GM18858 (cell line): Measurements from ENCODE around the gene KRTAP5-8.
"Not testable (repeated sequence)": the region's sequence is repeated elsewhere in the genome, so short reads cannot be mapped to it uniquely, and the experiment has no call there.

Source experiments
- ATAC-seq: cut with Tn5 transposase; IDR thresholded peaks from one replicate; pipeline ENCODE4 v1.9.1; 2021; ENCODE audit not compliant: unreplicated experiment

Gene KRTAP5-8

DNA sequence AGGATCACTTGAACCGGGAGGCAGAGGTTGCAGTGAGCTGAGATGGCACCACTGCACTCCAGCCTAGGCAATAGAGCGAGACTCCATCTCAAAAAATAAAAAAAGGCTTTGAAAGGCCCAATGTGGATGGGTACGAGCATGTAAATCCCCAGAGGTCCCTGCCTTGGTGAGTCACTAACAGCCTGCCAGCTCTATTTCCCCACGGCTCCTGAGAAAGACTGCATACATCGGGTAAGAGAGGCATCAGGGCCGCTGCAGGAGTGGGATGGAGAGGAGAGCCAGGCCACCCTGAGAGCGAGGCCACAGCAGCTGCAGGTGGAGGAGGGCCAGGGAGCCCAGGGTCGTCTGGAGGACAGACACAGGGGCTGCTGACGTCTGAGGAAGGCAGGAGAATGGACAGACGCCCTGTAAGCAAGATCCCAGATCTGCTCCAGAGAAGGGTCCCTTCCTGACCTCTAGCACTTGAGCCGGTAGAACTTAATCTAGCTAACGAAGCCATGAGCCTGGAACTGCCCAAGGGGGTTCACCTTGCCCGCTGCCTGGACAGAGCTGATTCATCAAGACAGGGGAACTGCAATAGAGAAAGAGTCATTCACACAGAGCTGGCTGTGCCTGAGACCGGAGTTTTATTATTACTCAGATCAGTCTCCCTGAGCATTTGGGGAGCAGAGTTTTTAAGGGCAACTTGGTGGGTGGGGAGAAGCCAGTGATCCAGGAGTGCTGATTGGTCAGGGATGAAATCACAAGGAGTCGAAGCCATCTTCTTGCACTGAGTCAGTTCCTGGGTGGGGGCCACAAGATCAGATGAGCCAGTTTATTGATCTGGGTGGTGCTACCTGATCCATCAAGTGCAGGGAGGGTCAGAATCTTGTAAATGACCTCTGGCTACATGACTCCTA is 5.3 kb downstream of the KRTAP5-8 start:
- no peak for ATAC-seq

- ATAC-seq = no peak
Observed at GRCh38 chr11:71543866-71544265, 6.0 kb downstream of the KRTAP5-8 start.

DNA sequence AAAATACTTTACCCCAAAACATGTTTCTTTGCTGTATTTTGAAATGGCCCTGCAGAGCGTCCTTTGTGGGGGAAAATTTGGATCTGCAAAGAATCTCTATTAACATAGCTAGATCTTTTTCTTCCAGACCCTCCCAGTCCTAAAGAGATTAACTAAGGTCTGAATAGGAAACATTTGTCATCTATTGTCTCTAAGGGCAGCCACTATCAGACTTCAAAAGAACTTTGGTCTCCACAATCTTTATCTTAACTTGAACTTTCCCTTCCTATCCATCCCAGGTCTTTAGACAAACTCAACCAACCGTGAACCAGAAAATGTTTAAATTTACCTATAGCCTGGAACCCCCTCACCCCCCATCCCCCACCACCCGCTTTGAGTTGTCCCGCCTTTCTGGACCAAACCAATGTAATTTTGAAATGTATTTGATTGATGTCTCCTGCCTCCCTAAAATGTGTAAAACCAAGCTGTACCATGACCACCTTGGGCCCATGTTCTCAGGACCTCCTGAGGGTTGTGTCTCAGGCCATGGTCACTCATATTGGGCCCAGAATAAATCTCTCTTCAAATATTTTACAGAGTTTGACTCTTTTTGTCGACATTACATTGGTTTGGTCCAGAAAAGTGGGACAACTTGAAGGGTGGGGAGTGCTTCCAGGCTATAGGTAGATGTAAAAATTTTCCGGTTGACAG is 6.8 kb downstream of the KRTAP5-8 start:
- ATAC-seq = no peak

GRCh38 chr11:71545405-71545966 is 7.7 kb downstream of the KRTAP5-8 start:
- ATAC-seq = no peak

DNA sequence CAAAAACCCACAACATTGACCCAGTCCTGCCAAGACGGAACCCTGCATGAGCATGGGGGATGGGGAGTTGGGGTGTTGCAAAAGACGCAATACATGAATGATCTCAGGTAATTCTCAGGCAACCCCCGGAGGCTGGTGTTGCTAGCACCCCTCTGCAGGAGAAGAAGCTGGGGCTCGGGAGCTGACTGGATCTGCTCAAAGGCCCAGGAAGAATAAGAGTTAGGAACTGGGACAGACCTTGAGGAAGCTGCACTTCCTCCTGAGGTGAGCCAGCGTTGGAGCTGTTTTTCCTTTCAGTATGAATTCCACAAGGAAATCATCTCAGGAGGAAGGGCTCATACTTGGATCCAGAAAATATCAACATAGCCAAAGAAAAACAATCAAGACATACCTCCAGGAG is 10.3 kb downstream of the KRTAP5-8 start, which contains the start of gene KRTAP5-9:
TSS of gene KRTAP5-9 (plus strand) at position 301 of the 400 bp plus-strand sequence. CDS start 238 bp downstream, outside the sequence.
- ATAC-seq = no peak

- ATAC-seq = no peak
Observed at GRCh38 chr11:71548716-71549151, 10.9 kb downstream of the KRTAP5-8 start.

GRCh38 chr11:71551711-71552110 is 13.9 kb downstream of the KRTAP5-8 start:
- ATAC-seq = no peak

GRCh38 chr11:71554996-71555395 is 17.2 kb downstream of the KRTAP5-8 start:
- ATAC-seq = no peak

DNA sequence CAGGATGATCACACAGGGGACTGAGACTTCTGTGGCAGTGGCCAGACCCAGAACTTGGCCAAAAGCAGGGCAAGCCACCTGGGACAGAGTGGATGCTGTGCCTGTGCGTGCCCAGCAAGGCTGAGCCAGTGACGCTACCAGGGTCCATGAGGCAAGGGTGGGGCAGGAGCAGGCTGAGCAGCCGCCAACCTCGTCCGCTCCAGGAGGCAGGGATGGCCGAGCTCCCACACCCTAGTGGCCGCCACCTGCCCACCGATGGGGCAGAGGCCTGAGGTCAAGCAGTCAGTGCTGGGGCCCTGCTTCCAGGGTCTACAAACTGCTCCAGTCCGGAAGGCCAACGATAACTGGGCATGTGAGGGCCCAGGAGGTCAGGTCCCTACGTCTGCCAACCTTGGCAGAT is 17.7 kb downstream of the KRTAP5-8 start:
- no peak for ATAC-seq

DNA sequence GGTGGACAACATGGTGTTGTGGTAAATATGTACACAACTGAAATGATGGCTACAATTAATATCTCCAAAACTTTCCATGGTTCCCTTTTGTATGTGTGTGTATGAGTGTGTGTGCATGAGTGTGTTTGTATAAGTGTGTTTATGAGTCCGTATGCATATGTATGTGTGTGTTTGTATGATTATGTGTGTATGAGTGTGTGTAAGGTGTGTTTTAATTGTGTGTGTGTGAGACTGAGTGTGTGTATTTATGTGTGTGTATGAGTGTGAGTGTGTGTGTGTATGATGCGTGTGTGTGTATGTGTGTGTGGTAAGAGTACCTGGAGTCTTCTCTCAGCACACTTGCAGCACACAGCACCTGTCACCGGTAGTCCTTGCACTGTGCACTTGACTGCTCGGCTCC is 18.2 kb downstream of the KRTAP5-8 start:
- no peak for ATAC-seq

- no peak for ATAC-seq
Observed at GRCh38 chr11:71557257-71557656, 19.4 kb downstream of the KRTAP5-8 start.

DNA sequence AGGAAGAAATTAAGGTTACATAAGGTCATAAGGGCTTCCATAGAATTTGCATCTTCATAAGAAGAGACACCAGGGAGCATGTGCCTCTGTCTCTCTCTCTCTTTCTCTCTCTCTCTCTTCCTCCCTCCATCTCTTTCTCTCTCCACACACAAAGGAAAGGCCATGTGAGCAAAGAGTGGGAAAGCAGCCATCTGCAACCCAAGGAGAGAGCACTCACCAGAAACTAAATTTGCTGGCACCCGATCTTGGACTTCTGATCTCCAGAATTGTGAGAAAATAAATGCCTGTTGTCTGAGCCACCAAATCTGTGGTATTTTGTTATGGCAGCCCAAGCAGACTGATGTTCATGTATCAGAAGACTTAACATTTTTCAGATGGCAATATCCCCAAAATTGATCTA is 21.2 kb downstream of the KRTAP5-8 start:
- ATAC-seq = no peak

DNA sequence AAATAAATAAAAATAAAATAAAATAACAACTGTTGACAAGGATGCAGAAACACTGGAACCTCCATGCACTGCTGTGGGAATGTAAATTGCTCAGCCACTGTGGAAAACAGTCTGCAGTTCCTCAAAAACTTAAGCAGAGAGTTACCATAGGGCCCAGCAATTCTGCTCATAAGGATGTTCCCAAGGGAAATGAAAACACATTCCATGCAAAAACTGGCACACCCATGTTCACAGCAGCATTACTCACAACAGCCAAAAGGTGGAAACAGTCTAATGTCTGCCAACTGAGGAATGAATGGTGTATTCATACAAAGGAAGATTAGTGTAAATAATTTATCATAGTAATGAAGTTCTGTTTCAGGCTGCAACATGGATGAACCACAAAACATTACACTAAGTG is 24.3 kb downstream of the KRTAP5-8 start:
- ATAC-seq = no peak

DNA sequence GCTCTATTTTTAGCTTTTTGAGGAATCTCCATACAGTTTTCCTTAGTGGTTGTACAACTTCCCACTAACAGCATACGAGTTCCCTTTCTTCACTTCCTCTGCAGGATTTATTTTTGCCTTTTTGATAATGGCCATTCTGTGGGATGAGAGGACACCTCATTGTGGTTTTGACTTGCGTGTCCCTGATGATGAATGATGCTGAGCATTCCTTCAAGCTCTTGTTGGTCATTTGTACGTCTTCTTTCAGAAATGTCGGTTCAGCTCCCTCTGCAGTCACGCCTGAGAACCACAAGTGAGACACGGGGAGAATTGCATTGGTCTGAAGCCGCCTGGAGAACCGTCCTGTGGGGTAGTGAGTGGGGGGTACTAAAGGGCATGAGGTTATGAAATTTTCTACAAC is 25.6 kb downstream of the KRTAP5-8 start:
- ATAC-seq = no peak

GRCh38 chr11:71564430-71564829 is 26.6 kb downstream of the KRTAP5-8 start:
- no peak for ATAC-seq

- ATAC-seq = no peak
Observed at GRCh38 chr11:71565263-71565662, 27.4 kb downstream of the KRTAP5-8 start, which contains the start of gene KRTAP5-10. Gene KRTAP5-10 (plus strand): TSS chr11:71565563. CDS start chr11:71565588, 25 bp downstream.

GRCh38 chr11:71566081-71566620 is 28.3 kb downstream of the KRTAP5-8 start:
- ATAC-seq = no peak

DNA sequence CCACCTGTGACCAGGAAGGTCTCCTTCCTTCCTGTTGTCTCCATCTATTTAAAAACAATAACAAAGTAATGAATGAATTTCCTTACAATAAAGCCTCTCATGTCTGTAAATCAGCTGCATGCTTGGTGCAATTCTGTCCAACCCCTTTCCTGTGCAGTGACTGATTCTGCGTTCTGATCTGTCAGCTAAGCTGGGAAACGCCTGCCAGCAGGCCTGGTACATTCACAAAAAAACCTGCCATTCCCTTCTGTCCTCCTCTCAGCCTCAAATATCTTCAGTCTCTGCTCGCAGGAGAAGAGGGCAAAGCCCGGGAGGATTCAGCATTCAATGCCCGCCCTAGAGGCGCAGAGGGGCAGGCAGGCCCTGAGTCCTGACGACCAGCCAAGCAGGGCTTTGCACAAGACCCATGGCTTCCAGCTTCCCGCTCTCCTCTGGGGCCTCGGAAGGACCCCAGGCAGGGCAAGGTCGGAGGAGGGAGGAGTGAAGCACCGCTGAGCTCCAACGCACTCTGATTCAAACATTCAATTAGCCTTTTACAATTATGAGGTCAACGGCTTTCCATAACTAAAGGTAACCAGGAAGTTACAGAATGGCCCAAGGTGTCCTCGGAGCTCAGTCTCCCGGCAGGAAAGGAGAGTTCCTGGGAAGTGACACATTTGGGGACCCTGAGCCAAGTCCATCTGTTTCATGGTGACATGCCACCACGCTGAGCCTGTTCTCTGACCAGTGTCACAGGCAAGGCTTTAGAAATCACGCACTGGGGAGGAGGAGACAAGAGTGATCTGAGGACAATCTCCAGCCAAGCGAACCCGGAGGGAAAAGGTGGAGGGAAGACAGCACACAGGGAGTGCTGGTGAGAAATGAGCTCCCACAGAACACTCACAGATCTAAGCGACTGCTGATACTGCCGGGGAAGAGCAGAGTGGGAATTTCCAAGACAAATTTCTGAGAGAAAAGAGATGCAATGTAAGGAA is 29.1 kb downstream of the KRTAP5-8 start:
- not testable (repeated sequence) for ATAC-seq

- ATAC-seq = not testable (repeated sequence)
Observed at GRCh38 chr11:71567633-71568032, 29.8 kb downstream of the KRTAP5-8 start.

DNA sequence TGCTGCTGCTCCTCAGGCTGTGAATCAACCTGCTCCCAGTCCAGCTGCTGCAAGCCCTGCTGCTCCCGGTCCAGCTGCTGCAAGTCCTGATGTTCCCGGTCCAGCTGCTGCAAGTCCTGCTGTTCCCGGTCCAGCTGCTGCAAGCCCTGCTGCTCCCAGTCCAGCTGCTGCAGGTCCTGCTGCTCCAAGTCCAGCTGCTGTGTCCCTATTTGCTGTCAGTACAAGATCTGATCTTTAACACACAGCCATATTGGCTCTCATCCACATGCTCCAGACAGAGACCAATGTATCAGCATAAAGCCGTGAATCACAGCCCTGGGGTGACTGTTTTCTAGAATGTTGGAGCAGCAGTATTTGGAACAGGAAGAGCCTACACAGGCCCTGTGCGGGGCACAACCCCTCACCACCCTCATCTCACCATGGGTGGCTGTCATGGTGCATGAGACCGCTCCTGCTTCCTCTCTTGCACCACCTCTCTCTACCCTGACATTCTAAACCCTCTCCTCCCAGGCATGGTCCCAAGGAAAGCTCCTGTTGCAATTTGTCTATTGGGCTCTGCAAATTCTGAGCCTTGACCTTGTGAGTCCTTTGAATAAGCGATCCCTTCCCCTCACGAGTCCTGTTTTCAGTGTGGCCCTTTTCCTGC is 31.0 kb downstream of the KRTAP5-8 start:
- ATAC-seq = no peak
